Stimulated activated CD4-positive, alpha-beta T cell treated with anti-CD3 and anti-CD28 coated beads, TNF-alpha, amount 100 ng/mL, for 4 hours (primary cell): ENCODE measurements around the gene RIMS3.
"Not testable (repeated sequence)": the region's sequence is repeated elsewhere in the genome, so short reads cannot be mapped to it uniquely, and the experiment has no call there.

ENCODE experiments used
- DNase-seq, 3 experiments: peaks; one replicate each; pipeline ENCODE4 v3.0.0-alpha.2; 2020; ENCODE audit warnings: low read depth in 3 of 3

Gene RIMS3

GRCh38 chr1:40665335-40666171 is at the start of gene RIMS3:
Gene RIMS3, minus strand, starts transcription at chr1:40665682. Its CDS starts 23,757 bp downstream, at chr1:40641925.
- DNase-seq, result peak; percentile 76 to 88 (median 79)

GRCh38 chr1:40712997-40713396 is 47.5 kb upstream of the RIMS3 start:
- no peak for DNase-seq

DNA sequence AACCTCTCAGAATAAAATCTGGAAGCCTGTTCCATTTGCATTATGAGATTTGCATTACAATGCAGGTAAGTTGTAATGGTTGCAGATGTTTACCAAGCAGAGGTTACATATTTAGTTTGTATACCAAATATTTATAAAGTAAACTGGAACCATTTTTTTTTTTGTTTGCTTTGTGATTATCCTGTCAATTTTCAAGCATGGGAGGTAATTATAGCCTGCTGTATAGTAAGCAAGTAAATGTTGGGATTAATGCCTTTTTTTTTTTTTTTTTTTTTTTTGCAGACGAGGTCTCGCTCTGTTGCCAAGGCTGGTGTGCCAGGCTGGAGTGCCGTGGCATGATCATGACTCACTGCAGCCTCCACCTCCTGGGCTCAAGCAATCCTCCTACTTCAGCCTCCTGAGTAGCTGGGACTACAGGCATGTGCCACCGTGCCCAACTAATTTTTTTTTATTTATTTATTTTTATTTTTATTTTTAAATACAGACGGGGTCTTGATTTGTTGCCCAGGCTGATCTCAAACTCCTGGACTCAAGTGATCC is 47.0 kb upstream of the RIMS3 start:
- no peak for DNase-seq

DNA sequence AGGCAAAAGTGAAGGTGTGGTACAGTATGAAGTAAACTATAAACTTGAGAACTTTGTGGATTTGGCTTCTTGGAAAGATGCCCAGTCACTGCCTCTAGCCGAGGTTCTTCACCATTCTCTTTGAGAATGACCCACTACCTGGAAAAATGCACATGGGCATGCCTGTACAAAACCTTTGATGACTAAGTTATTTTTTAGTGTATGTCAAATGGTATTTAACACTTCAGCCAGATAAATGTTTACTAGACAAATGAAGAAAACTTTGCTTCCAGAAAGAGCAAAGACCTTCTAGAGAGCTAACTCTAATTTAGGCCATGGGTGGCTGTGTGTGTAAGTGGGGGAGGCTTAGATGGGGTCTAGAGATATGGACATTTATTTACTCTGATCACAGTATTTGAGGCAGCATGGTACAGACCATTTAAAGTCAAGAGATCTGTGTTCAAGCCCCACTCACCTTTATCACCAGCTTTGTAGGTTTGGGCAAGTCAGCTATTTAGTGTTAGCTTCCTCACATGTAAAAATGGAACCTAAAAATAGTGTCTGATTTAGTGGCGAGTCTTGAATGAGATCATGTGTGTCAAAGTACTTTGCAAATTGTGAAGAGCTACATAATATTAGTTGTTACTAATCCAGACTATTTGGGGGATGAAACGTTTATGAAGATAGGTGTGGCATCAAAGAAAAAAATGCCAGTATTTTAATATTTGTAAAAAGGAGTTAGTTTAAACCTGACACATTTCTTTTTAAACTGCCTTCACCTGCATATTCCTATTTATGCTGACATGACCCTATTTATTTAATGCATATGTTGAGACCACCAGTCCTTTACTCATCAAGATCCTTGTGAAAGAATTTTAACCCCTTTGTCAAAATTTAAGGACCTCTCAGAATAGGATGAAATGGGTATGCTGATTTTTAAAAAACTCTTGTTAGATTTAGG is 46.3 kb upstream of the RIMS3 start:
- no peak for DNase-seq

GRCh38 chr1:40710581-40711315 is 45.3 kb upstream of the RIMS3 start:
- no peak for DNase-seq

DNA sequence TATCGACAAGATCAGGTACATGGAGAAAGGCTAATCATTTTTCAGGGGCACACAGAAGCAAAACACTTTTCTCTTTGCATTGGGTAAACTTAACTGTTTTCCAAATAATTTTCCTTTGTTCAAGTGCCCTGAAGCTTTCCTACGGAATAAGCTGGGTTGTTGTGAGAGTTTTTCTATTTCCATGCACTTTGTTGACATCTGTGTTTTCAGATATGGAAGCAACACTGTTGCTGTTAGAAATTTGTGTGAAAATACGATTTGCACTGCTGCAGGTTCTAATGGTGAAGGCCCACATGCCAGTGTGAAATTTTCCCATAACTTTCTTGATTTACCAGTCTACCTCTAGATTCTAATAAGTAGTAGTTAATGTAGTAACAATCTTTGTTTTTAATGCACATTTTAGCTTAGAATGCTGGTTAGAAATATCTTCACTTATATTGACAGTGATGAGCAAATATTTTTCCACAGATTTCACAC is 44.4 kb upstream of the RIMS3 start:
- no peak for DNase-seq

- peak; percentile 13 to 43 (median 39) for DNase-seq
Observed at GRCh38 chr1:40709100-40709801, 43.8 kb upstream of the RIMS3 start.

GRCh38 chr1:40708750-40709099 is 43.2 kb upstream of the RIMS3 start:
- DNase-seq, result peak in 1 of 3 experiments; percentile 0

DNA sequence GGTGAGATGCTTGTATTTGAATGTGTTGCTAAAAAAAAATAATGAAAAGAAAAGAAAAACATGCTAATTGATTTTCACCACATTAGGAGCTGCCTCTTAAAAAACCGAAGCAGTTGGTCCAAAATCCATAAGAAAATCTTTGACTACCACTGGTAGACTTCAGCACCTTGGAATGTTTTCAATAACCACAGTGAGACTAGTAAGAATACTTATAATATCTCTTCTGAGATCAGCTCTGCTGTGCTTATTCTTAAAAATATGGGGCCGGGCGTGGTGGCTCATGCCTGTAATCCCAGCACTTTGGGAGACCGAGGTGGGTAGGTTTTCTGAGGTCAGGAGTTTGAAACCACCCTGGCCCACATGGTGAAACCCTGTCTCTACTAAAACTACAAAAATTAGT is 41.1 kb upstream of the RIMS3 start:
- DNase-seq, result no peak

DNA sequence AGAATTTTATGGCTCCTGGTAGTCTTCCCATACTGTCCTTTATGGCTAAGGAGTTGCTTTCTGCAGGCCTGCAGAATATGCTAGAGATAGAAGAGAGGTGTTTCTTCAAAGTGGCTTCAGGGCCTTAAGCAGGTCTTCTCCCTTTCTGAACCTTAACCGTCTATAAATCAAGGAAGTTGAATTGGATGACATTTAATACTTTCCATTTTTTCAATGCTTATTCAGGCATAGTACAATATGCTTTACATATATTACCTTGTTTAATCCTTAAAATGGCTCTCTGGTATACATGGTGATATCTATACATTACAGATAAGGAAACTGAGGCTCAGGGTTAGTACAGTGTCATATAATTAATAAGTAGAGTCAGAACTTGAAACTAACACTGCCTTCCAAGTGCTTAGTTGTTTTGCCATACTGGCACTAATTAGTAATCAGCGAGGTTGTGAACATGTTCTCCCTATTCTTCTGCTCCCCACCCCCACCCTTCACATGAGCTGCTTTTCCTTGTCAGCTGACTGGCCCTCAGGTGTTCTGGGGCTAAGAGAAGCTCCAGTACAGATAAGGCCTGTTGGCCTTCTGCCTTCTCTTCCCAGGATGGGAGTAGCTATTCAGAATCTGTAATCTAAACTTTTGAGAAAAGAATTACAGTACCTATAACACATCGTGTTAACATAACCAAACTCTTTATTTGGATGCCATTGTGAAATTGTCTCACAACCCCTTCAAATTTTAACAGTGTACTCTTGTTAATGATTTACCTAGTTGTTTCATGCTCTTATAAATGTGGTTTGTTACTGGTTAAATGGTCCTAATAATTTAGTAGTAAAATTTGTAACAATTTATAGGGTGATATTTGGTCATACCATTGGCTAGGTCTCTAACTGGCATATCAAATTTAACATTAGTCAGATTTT is 39.6 kb upstream of the RIMS3 start:
- no peak for DNase-seq

DNA sequence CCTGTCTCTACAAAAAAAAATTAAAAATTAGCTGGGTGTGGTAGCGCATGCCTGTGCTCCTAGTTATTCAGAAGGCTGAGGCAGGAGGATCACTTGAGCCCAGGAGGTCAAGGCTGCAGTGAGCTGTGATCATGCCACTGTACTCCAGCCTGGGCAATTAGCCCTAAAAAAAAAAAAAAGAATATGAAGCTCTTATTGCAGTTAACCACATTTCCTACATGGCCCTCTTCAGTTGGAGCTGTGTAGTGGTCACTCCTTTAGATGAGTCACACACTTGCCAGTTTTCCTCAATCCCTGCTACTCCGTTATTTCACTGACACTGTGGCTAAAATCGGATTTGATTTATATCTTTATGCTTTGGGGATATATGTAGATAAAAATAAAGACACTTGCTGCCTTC is 37.8 kb upstream of the RIMS3 start:
- DNase-seq, result no peak

DNA sequence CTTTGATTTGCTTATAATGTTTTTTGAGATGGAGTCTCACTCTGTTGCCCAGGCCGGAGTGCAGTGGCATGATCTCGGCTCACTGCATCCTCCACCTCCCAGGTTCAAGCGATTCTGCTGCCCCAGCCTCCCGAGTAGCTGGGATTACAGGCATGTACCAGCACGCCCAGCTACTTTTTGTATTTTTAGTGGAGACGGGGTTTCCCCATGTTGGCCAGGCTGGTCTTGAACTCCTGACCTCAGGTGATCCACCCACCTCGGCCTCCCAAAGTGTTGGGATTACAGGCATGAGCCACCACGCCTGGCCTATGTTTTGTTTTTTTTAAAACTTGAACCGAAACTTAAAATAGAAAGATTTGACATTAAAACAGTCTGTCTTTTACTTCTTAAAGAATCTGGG is 37.3 kb upstream of the RIMS3 start:
- not testable (repeated sequence) for DNase-seq

- no peak for DNase-seq
Observed at GRCh38 chr1:40701684-40702083, 36.2 kb upstream of the RIMS3 start.

- DNase-seq, result no peak
Observed at GRCh38 chr1:40699787-40700186, 34.3 kb upstream of the RIMS3 start.

DNA sequence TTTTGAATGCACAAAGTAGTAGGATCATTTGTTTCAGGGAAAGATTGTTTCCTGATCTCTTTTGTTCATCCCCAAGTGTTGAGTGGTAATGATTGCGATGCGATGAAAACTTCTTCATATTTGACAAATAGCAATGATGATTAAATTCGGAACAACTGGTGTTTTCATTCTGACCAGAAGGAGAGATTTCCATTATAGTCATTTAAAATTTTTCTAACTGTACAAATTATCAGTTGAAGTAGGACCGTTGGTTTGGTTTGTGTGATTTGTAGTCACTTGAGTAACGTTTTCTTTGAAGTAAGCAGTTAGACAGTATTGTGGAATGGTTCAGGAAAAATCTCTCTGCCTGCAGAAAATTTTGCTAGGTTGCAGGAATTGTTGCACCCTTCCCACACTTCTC is 32.0 kb upstream of the RIMS3 start:
- DNase-seq, result no peak

DNA sequence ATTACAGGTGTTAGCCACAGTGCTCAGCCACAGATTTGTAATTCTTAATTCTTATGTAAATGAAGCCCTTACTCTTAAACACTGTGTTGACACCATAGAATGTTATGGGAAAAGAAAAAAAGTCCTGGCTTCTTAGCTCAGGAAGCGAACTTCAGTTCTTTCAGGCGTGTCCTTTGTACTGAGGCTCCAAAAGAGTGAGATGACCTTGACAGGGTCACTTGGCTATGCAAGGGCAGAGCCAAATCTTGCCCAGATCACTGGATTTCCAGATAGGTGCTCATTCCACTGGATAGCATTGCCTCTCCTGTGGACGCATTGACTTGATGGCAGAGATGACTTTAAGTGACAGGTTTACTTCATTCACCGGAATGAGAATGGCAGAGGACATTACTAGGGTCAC is 30.8 kb upstream of the RIMS3 start:
- DNase-seq, result no peak

DNA sequence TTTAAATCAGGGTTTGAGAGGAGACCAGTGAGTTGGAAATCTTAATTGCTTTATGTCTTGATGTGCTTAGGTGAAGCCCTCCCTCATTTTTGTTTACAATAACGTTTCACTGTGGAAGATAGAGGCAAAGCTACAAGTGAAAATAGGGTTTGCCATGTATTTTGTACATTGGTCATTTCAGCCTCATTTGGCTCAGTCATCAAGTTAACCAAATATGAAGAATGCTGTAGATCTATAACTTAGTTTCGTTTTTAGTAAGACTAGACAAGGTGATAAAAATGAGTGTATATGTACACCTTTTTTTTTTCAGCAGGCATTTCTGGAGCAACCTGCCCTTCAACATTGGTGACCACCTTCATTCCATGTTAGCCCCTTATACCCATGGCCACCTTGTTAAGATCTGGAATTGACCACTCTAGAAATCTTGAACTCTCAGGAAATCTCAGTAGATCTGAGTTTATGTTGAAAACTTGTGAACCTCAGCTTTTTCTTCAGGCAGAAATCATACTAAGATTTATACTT is 28.9 kb upstream of the RIMS3 start:
- DNase-seq, result no peak

DNA sequence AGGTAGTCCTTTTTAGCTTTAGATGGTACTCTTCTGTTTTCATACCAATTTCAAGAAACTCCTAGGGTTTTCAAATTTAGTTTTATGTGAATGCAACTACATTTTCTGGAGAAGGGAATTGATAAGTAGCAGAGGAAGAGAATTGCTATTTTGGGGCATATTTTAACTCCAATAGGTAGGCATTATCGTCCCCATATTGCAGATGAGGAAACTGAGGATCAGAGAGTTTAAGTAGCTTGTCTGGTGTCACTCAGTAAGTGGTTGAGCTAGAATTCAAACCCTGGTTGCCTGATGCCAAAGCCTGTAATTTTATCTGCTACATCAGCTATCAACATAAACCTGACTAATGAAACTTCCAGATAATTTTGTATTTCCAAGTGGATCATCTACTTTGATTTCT is 27.9 kb upstream of the RIMS3 start:
- no peak for DNase-seq

- peak in 1 of 3 experiments; percentile 5 for DNase-seq
Observed at GRCh38 chr1:40692429-40692895, 27.0 kb upstream of the RIMS3 start.
